ENCODE data around the gene DOCK2.

Gene DOCK2

GRCh38 chr5:169873642-169874041 lies 236.6 kb downstream of the DOCK2 start:
- DNase-seq: no peak

- no peak for DNase-seq
Observed at GRCh38 chr5:169874621-169875020, 237.5 kb downstream of the DOCK2 start.

GRCh38 chr5:169875091-169875728 lies 238.1 kb downstream of the DOCK2 start:
- no peak for DNase-seq

GRCh38 chr5:169875731-169876130 lies 238.7 kb downstream of the DOCK2 start:
- DNase-seq: no peak

GRCh38 chr5:169876386-169876785 lies 239.3 kb downstream of the DOCK2 start:
- DNase-seq: no peak

- no peak for DNase-seq
Observed at GRCh38 chr5:169880012-169880663, 243.1 kb downstream of the DOCK2 start.

GRCh38 chr5:169880785-169881184 lies 243.7 kb downstream of the DOCK2 start:
- no peak for DNase-seq

GRCh38 chr5:169881702-169882303 lies 244.7 kb downstream of the DOCK2 start:
- DNase-seq: no peak

GRCh38 chr5:169886033-169886432 lies 249.0 kb downstream of the DOCK2 start:
- no peak for DNase-seq

GRCh38 chr5:169886677-169887076 lies 249.6 kb downstream of the DOCK2 start:
- no peak for DNase-seq

GRCh38 chr5:169889572-169889971 lies 252.5 kb downstream of the DOCK2 start:
- DNase-seq: no peak

GRCh38 chr5:169893010-169893409 lies 255.9 kb downstream of the DOCK2 start:
- no peak for DNase-seq

GRCh38 chr5:169893571-169893970 lies 256.5 kb downstream of the DOCK2 start:
- no peak for DNase-seq

- DNase-seq: no peak
Observed at GRCh38 chr5:169895926-169896325, 258.9 kb downstream of the DOCK2 start.

- DNase-seq: no peak
Observed at GRCh38 chr5:169897481-169897880, 260.4 kb downstream of the DOCK2 start.

- no peak for DNase-seq
Observed at GRCh38 chr5:169901896-169902295, 264.8 kb downstream of the DOCK2 start.

- no peak for DNase-seq
Observed at GRCh38 chr5:169904059-169904458, 267.0 kb downstream of the DOCK2 start.

- DNase-seq: no peak
Observed at GRCh38 chr5:169904508-169904907, 267.4 kb downstream of the DOCK2 start.

- no peak for DNase-seq
Observed at GRCh38 chr5:169905017-169905416, 267.9 kb downstream of the DOCK2 start.

- no peak for DNase-seq
Observed at GRCh38 chr5:169906745-169907649, 269.9 kb downstream of the DOCK2 start.

- no peak for DNase-seq
Observed at GRCh38 chr5:169908864-169909263, 271.8 kb downstream of the DOCK2 start.

- DNase-seq: no peak
Observed at GRCh38 chr5:169909945-169910344, 272.9 kb downstream of the DOCK2 start.

- no peak for DNase-seq
Observed at GRCh38 chr5:169910393-169910792, 273.3 kb downstream of the DOCK2 start.
